HepG2 (cell line): ENCODE results near the gene KIF25. TPM values are rescaled to one million over a fixed set of nuclear protein-coding genes. Genes with fewer than 3 reads are reported as not detected.

ENCODE experiments used
- KDM1A ChIP-seq: IDR thresholded peaks from 2 replicates; pipeline ENCODE4 v1.6.1; 2016; ENCODE audit warnings: missing compliant biosample characterization
- KLF12 ChIP-seq: sonication (generic); formaldehyde crosslinking; IDR thresholded peaks from 2 replicates; pipeline ENCODE4 v1.4.0; 2020; ENCODE audit warnings: missing genetic modification reagents, borderline replicate concordance
- NAIF1 ChIP-seq: sonication (generic); formaldehyde crosslinking; IDR thresholded peaks from 2 replicates; pipeline ENCODE4 v1.5.0; 2020; ENCODE audit warnings: mild to moderate bottlenecking, missing genetic modification reagents, borderline replicate concordance
- PITX1 ChIP-seq: sonication (generic); formaldehyde crosslinking; IDR thresholded peaks from 2 replicates; pipeline ENCODE4 v1.5.1; 2020; ENCODE audit warnings: mild to moderate bottlenecking, missing genetic modification reagents
- ZNF101 ChIP-seq: sonication (generic); formaldehyde crosslinking; IDR thresholded peaks from 2 replicates; pipeline ENCODE4 v1.4.0; 2020; ENCODE audit warnings: mild to moderate bottlenecking, low read depth, missing genetic modification reagents, borderline replicate concordance
- ZNF432 ChIP-seq: sonication (generic); formaldehyde crosslinking; IDR thresholded peaks from 2 replicates; pipeline ENCODE4 v1.5.0; 2020; ENCODE audit warnings: missing genetic modification reagents, mild to moderate bottlenecking, borderline replicate concordance
- ZNF607 ChIP-seq: sonication (generic); formaldehyde crosslinking; IDR thresholded peaks from 2 replicates; pipeline ENCODE4 v1.5.1; 2020; ENCODE audit warnings: missing genetic modification reagents, mild to moderate bottlenecking, borderline replicate concordance
- polyA plus RNA-seq, 8 experiments: library from polyadenylated mRNA; depleted of rRNA in 3 of 8; stranded (reverse) in 7 of 8; unstranded in 1 of 8; fragments of >200 nt; fragmentation: Illumina TruSeq in 4 of 8; extraction: Trizol in 4 of 8; gene quantifications; 2 replicates each; pipeline versions ENCODE4 v1.2.1 to v1.2.3, GENCODE V29; 2011 to 2016; ENCODE audit warnings: low read depth in 4 of 8, missing spikeins in 1 of 8, mixed read lengths in 1 of 8; ENCODE audit not compliant: insufficient read depth in 1 of 8
- total RNA-seq, 5 experiments: library from RNA; depleted of rRNA; stranded (reverse); fragments of >200 nt; fragmentation: Illumina TruSeq; extraction: Trizol; gene quantifications; 2 replicates each; pipeline ENCODE4 v1.2.3, GENCODE V29; 2016; ENCODE audit warnings: low read depth in 1 of 5
- TF ChIP-seq, protein P1 (sequence below): IDR thresholded peaks from 2 replicates; pipeline ENCODE4 v1.4.0; 2020; ENCODE audit warnings: mild to moderate bottlenecking, missing genetic modification reagents
- TF ChIP-seq, protein P2 (sequence below): sonication (generic); formaldehyde crosslinking; IDR thresholded peaks from 2 replicates; pipeline ENCODE4 v1.8.1; 2023; ENCODE audit warnings: mild to moderate bottlenecking, inconsistent platforms, moderate library complexity, missing genetic modification reagents, borderline replicate concordance
- TF ChIP-seq, protein P3 (sequence below): IDR thresholded peaks from 2 replicates; pipeline ENCODE4 v1.6.1; 2012; ENCODE audit warnings: low read length, improper control_type of control experiment
- TF ChIP-seq, protein P4 (sequence below): sonication (generic); IDR thresholded peaks from 2 replicates; pipeline ENCODE4 v1.6.1; 2016; ENCODE audit warnings: low read depth, borderline replicate concordance

Gene KIF25
- total and polyA plus RNA-seq, 2 of the 13 experiments (the other 11 are each of a cell fraction or from before 2014, with no cell fraction given) = not detected

DNA sequence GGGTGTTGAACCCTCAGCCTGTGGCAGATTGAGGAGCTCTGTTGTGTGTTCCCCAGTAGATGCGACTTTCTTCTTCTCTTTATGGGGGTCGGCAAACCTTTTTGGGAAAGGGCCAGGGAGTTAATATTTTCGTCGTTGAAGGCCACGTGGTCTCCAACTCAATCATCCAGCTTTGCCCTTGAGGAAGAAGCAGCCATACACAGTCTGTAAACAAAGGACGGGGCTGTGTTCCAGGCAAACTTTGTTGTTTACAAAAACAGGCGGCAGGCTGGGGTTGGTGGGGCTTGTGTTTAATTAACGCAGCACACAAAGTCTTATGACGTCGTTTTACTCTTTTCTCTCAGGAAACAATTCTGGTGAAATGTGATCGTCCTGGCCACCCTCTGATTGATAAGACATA is 20.2 kb downstream of the KIF25 start (continued):
- TF ChIP-seq, protein P1, sequence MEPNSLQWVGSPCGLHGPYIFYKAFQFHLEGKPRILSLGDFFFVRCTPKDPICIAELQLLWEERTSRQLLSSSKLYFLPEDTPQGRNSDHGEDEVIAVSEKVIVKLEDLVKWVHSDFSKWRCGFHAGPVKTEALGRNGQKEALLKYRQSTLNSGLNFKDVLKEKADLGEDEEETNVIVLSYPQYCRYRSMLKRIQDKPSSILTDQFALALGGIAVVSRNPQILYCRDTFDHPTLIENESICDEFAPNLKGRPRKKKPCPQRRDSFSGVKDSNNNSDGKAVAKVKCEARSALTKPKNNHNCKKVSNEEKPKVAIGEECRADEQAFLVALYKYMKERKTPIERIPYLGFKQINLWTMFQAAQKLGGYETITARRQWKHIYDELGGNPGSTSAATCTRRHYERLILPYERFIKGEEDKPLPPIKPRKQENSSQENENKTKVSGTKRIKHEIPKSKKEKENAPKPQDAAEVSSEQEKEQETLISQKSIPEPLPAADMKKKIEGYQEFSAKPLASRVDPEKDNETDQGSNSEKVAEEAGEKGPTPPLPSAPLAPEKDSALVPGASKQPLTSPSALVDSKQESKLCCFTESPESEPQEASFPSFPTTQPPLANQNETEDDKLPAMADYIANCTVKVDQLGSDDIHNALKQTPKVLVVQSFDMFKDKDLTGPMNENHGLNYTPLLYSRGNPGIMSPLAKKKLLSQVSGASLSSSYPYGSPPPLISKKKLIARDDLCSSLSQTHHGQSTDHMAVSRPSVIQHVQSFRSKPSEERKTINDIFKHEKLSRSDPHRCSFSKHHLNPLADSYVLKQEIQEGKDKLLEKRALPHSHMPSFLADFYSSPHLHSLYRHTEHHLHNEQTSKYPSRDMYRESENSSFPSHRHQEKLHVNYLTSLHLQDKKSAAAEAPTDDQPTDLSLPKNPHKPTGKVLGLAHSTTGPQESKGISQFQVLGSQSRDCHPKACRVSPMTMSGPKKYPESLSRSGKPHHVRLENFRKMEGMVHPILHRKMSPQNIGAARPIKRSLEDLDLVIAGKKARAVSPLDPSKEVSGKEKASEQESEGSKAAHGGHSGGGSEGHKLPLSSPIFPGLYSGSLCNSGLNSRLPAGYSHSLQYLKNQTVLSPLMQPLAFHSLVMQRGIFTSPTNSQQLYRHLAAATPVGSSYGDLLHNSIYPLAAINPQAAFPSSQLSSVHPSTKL (CRISPR knock-in tag) = peak; percentile 53
- TF ChIP-seq NAIF1 (CRISPR knock-in tag) = no peak
- TF ChIP-seq, protein P2, sequence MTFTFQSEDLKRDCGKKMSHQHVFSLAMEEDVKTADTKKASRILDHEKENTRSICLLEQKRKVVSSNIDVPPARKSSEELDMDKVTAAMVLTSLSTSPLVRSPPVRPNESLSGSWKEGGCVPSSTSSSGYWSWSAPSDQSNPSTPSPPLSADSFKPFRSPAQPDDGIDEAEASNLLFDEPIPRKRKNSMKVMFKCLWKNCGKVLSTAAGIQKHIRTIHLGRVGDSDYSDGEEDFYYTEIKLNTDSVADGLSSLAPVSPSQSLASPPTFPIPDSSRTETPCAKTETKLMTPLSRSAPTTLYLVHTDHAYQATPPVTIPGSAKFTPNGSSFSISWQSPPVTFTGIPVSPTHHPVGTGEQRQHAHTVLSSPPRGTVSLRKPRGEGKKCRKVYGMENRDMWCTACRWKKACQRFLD = no peak
- TF ChIP-seq ZNF607 (CRISPR knock-in tag) = peak; percentile 27; the same call in 1 of the 2 replicates
- TF ChIP-seq ZNF101 (CRISPR knock-in tag) = no peak
- TF ChIP-seq, protein P3, sequence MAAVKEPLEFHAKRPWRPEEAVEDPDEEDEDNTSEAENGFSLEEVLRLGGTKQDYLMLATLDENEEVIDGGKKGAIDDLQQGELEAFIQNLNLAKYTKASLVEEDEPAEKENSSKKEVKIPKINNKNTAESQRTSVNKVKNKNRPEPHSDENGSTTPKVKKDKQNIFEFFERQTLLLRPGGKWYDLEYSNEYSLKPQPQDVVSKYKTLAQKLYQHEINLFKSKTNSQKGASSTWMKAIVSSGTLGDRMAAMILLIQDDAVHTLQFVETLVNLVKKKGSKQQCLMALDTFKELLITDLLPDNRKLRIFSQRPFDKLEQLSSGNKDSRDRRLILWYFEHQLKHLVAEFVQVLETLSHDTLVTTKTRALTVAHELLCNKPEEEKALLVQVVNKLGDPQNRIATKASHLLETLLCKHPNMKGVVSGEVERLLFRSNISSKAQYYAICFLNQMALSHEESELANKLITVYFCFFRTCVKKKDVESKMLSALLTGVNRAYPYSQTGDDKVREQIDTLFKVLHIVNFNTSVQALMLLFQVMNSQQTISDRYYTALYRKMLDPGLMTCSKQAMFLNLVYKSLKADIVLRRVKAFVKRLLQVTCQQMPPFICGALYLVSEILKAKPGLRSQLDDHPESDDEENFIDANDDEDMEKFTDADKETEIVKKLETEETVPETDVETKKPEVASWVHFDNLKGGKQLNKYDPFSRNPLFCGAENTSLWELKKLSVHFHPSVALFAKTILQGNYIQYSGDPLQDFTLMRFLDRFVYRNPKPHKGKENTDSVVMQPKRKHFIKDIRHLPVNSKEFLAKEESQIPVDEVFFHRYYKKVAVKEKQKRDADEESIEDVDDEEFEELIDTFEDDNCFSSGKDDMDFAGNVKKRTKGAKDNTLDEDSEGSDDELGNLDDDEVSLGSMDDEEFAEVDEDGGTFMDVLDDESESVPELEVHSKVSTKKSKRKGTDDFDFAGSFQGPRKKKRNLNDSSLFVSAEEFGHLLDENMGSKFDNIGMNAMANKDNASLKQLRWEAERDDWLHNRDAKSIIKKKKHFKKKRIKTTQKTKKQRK = no peak
- TF ChIP-seq, protein P4, sequence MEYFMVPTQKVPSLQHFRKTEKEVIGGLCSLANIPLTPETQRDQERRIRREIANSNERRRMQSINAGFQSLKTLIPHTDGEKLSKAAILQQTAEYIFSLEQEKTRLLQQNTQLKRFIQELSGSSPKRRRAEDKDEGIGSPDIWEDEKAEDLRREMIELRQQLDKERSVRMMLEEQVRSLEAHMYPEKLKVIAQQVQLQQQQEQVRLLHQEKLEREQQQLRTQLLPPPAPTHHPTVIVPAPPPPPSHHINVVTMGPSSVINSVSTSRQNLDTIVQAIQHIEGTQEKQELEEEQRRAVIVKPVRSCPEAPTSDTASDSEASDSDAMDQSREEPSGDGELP = no peak
- no peak for TF ChIP-seq ZNF432
- no peak for TF ChIP-seq KDM1A (CRISPR knock-in tag)
- no peak for TF ChIP-seq KLF12 (CRISPR knock-in tag)
- TF ChIP-seq PITX1 (CRISPR knock-in tag) = no peak
